H9 (cell line): Measurements from ENCODE around the gene WEE1. TPM values are rescaled to one million over a fixed set of nuclear protein-coding genes. Genes with fewer than 3 reads are reported as not detected.

ENCODE experiments used
- DNase-seq: peaks from one replicate; pipeline ENCODE4 v3.0.0-alpha.2; 2017
- H2AFZ ChIP-seq: one replicate; pipeline ENCODE4 v1.6.1; 2013; ENCODE audit warnings: mild to moderate bottlenecking, low read length, control low read depth, moderate library complexity
- H2AK5ac ChIP-seq: 2 replicates; pipeline ENCODE4 v1.6.1; 2013; ENCODE audit warnings: low read length, control low read depth, mixed read lengths; ENCODE audit not compliant: insufficient read length
- H2BK120ac ChIP-seq: one replicate; pipeline ENCODE4 v1.6.1; 2013; ENCODE audit warnings: low read depth, mild to moderate bottlenecking, low read length, control low read depth, inconsistent platforms; ENCODE audit not compliant: poor library complexity, severe bottlenecking
- H2BK12ac ChIP-seq: 2 replicates; pipeline ENCODE4 v1.6.1; 2013; ENCODE audit warnings: low read length, control low read depth, mixed read lengths, low read depth; ENCODE audit not compliant: insufficient read length
- H2BK15ac ChIP-seq: 2 replicates; pipeline ENCODE4 v1.6.1; 2013; ENCODE audit warnings: low read depth, low read length, control low read depth
- H2BK20ac ChIP-seq: one replicate; pipeline ENCODE4 v1.6.1; 2013; ENCODE audit warnings: low read depth, mild to moderate bottlenecking, low read length, control low read depth, inconsistent platforms; ENCODE audit not compliant: poor library complexity, severe bottlenecking
- H2BK5ac ChIP-seq: 2 replicates; pipeline ENCODE4 v1.6.1; 2013; ENCODE audit warnings: low read length, control low read depth, mixed read lengths; ENCODE audit not compliant: insufficient read length
- H3K14ac ChIP-seq: 2 replicates; pipeline ENCODE4 v1.6.1; 2013; ENCODE audit warnings: low read length, control low read depth; ENCODE audit not compliant: insufficient read depth
- H3K18ac ChIP-seq: 2 replicates; pipeline ENCODE4 v1.6.1; 2013; ENCODE audit warnings: low read depth, mild to moderate bottlenecking, mixed read lengths, low read length, control low read depth; ENCODE audit not compliant: insufficient read length
- H3K23ac ChIP-seq: 2 replicates; pipeline ENCODE4 v1.6.1; 2013; ENCODE audit warnings: low read length, control low read depth, mixed read lengths, low read depth; ENCODE audit not compliant: insufficient read length
- H3K23me2 ChIP-seq: 2 replicates; pipeline ENCODE4 v1.6.1; 2013; ENCODE audit warnings: low read depth, mild to moderate bottlenecking, mixed read lengths, low read length, control low read depth; ENCODE audit not compliant: insufficient read length, poor library complexity, severe bottlenecking
- H3K27ac ChIP-seq: 2 replicates; pipeline ENCODE4 v1.5.1; 2013; ENCODE audit warnings: low read length, control low read depth, mixed read lengths, low read depth; ENCODE audit not compliant: insufficient read length
- H3K27me3 ChIP-seq: 2 replicates; pipeline ENCODE4 v1.6.1; 2013; ENCODE audit warnings: low read length, control low read depth, inconsistent platforms; ENCODE audit not compliant: insufficient read depth
- H3K4ac ChIP-seq: 2 replicates; pipeline ENCODE4 v1.6.1; 2013; ENCODE audit warnings: low read depth, mild to moderate bottlenecking, control low read depth, inconsistent platforms, low read length, moderate library complexity
- H3K4me1 ChIP-seq: 2 replicates; pipeline ENCODE4 v1.6.1; 2013; ENCODE audit warnings: low read length, control low read depth, inconsistent platforms; ENCODE audit not compliant: insufficient read depth
- H3K4me2 ChIP-seq: 2 replicates; pipeline ENCODE4 v1.6.1; 2013; ENCODE audit warnings: low read length, control low read depth, mixed read lengths; ENCODE audit not compliant: insufficient read length, insufficient read depth
- H3K56ac ChIP-seq: 2 replicates; pipeline ENCODE4 v1.6.1; 2013; ENCODE audit warnings: low read depth, mild to moderate bottlenecking, mixed read lengths, low read length, control low read depth; ENCODE audit not compliant: insufficient read length
- H3K79me1 ChIP-seq: 2 replicates; pipeline ENCODE4 v1.6.1; 2013; ENCODE audit warnings: low read depth, mild to moderate bottlenecking, moderate library complexity, low read length, control low read depth, inconsistent platforms; ENCODE audit not compliant: insufficient read depth, poor library complexity, severe bottlenecking
- H3K79me2 ChIP-seq: 2 replicates; pipeline ENCODE4 v1.6.1; 2013; ENCODE audit warnings: low read length, control low read depth, inconsistent platforms; ENCODE audit not compliant: insufficient read depth
- H3K9ac ChIP-seq: 2 replicates; pipeline ENCODE4 v1.6.1; 2013; ENCODE audit warnings: low read length, control low read depth, mixed read lengths; ENCODE audit not compliant: insufficient read length; ENCODE audit errors: extremely low read depth
- H3K9me3 ChIP-seq: one replicate; pipeline ENCODE4 v1.6.1; 2013; ENCODE audit warnings: low read depth, low read length, inconsistent platforms; ENCODE audit not compliant: control insufficient read depth
- H3T11ph ChIP-seq: one replicate; pipeline ENCODE4 v1.6.1; 2013; ENCODE audit warnings: mild to moderate bottlenecking, low read length, control low read depth, inconsistent platforms
- H4K20me1 ChIP-seq: one replicate; pipeline ENCODE4 v1.6.1; 2013; ENCODE audit not compliant: control insufficient read depth, insufficient read length, insufficient read depth
- H4K5ac ChIP-seq: 2 replicates; pipeline ENCODE4 v1.6.1; 2013; ENCODE audit warnings: low read depth, mild to moderate bottlenecking, mixed read lengths, low read length, control low read depth; ENCODE audit not compliant: insufficient read length
- H4K8ac ChIP-seq: replicated peaks from 2 replicates; pipeline ENCODE4 v1.6.1; 2013; ENCODE audit warnings: low read length, control low read depth, mixed read lengths, low read depth; ENCODE audit not compliant: insufficient read length
- H4K91ac ChIP-seq: 2 replicates; pipeline ENCODE4 v1.6.1; 2013; ENCODE audit warnings: low read depth, mild to moderate bottlenecking, moderate library complexity, mixed read lengths, low read length, control low read depth; ENCODE audit not compliant: insufficient read length
- H3K27ac Mint-ChIP-seq, 3 experiments: 2 replicates in 2 of 3; 3 replicates in 1 of 3; pipeline ENCODE4 v1.8.0; 2020 to 2021; ENCODE audit warnings: mixed read lengths in 3 of 3, mild to moderate bottlenecking in 1 of 3, moderate library complexity in 1 of 3
- H3K27me3 Mint-ChIP-seq: 2 replicates; pipeline ENCODE4 v1.8.0; 2021; ENCODE audit warnings: low read depth, mild to moderate bottlenecking, moderate library complexity, mixed read lengths
- H3K36me3 Mint-ChIP-seq, 3 experiments: 2 replicates in 2 of 3; 3 replicates in 1 of 3; pipeline ENCODE4 v1.8.0; 2020 to 2021; ENCODE audit warnings: low read depth in 3 of 3, mixed read lengths in 3 of 3; ENCODE audit not compliant: insufficient read depth in 1 of 3
- H3K4me1 Mint-ChIP-seq, 2 experiments: 2 replicates each; pipeline ENCODE4 v1.8.0; 2020; ENCODE audit warnings: mixed read lengths in 2 of 2
- H3K4me3 Mint-ChIP-seq, 2 experiments: 2 replicates in 1 of 2; 3 replicates in 1 of 2; pipeline ENCODE4 v1.8.0; 2020 to 2021; ENCODE audit warnings: mild to moderate bottlenecking in 2 of 2, mixed read lengths in 2 of 2, moderate library complexity in 1 of 2
- H3K9me3 Mint-ChIP-seq, 2 experiments: 2 replicates in 1 of 2; 3 replicates in 1 of 2; pipeline ENCODE4 v1.8.0; 2020; ENCODE audit warnings: mild to moderate bottlenecking in 2 of 2, mixed read lengths in 2 of 2, moderate library complexity in 1 of 2
- CTCF ChIP-seq: fragments of 200-600 bp; sonication (generic); conservative IDR thresholded peaks from 3 replicates; pipeline ENCODE4 v1.8.0; 2021; ENCODE audit warnings: antibody characterized with exemption, mild to moderate bottlenecking
- WGBS: extraction: QIAGEN DNeasy Blood & Tissue Kit; methylation state at CpG from one replicate; pipeline ENCODE4 v1.1.7; 2013; ENCODE audit warnings: missing lambda C conversion rate, low lambda C conversion rate, mixed read lengths; ENCODE audit not compliant: insufficient read length; ENCODE audit errors: extremely low coverage; 5-methylcytosine and 5-hydroxymethylcytosine counted together
- total RNA-seq: library from RNA; stranded (reverse); gene quantifications from 2 replicates; pipeline ENCODE4 v1.2.1, GENCODE V29; 2021

Gene WEE1
- total RNA-seq, 1 experiment from 2014 or later, result 142 TPM

- Histone ChIP-seq H3K79me2 (no peaks in the 10 kb centered on the region), H3K27me3 (no peaks in the 10 kb centered on the region), H3K79me1 (no peaks in the 10 kb centered on the region), H4K5ac (no peak overlapping the region), H3K4me1 (peaks cover 5% of the 10 kb centered on the region; the same call in 1 of the 2 replicates), H4K91ac (no peak overlapping the region), H2BK15ac (no peak overlapping the region), H3K56ac (no peak overlapping the region), H3K23me2 (no peaks in the 10 kb centered on the region), H2AK5ac (no peak overlapping the region), H3K9me3 (no peaks in the 10 kb centered on the region), H3K14ac (no peak overlapping the region), H3T11ph (no peak overlapping the region), H2BK12ac (no peak overlapping the region), H3K23ac (no peak overlapping the region), H2BK120ac (no peak overlapping the region), H3K4me2 (no peak overlapping the region), H4K20me1 (no peaks in the 10 kb centered on the region), H3K18ac (no peak overlapping the region), H4K8ac (no peak overlapping the region), H3K27ac (no peak overlapping the region), H3K9ac (no peak overlapping the region), H2BK5ac (no peak overlapping the region), H3K4ac (no peak overlapping the region), H2AFZ (no peak overlapping the region), H2BK20ac (no peak overlapping the region)
- H3K4me1 Mint-ChIP-seq, result peaks cover 39% of the 10 kb centered on the region in 2 experiments
- TF ChIP-seq CTCF, result no peak
- no peak overlapping the region for H3K27ac Mint-ChIP-seq
- H3K36me3 Mint-ChIP-seq, result peaks cover 0 to under 1% (median 0%) of the 10 kb centered on the region in 3 experiments; a peak in 1 of 7 replicates
- H3K9me3 Mint-ChIP-seq, result no peaks in the 10 kb centered on the region; a peak in 2 of 5 replicates
- no peak overlapping the region for H3K4me3 Mint-ChIP-seq
- DNase-seq, result no peak
- no CpG with 5 or more reads among the region's 6 CpGs for WGBS
- no peaks in the 10 kb centered on the region; the same call in 1 of the 2 replicates for H3K27me3 Mint-ChIP-seq
Observed at GRCh38 chr11:9604134-9604533, 30.7 kb downstream of the WEE1 start.
